ENCODE measurements around the gene DLL1.

DNA sequence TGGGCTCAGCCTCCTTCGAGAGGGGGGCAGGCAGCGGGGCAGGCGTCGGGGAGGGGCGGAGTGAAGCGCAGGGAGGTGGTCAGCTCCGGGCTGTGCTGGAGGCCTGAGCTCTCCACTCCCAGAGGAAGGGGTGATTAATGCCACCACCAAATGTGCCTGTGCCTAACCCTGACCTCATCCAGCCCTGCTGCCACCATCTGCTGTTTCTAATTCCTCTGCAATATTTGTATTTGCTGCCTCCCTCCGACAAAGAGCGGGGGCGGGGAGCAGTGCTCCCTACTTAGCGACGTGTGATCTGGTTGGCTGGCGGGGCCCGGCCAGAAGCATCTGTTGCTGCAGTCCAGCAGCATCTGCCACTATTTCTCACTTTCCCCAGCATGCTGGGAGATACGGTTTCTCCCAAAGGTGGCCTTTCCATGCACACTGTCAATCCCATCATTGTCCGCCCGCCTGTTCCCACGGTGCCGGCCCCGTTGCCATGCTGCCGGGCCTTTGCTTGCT lies 47.0 kb downstream of the DLL1 start:
- no peak for TF ChIP-seq EZH2 (IDR thresholded peaks at IDR 0.05; ENCODE audit: borderline replicate concordance, low read length)
- TF ChIP-seq, protein P1, sequence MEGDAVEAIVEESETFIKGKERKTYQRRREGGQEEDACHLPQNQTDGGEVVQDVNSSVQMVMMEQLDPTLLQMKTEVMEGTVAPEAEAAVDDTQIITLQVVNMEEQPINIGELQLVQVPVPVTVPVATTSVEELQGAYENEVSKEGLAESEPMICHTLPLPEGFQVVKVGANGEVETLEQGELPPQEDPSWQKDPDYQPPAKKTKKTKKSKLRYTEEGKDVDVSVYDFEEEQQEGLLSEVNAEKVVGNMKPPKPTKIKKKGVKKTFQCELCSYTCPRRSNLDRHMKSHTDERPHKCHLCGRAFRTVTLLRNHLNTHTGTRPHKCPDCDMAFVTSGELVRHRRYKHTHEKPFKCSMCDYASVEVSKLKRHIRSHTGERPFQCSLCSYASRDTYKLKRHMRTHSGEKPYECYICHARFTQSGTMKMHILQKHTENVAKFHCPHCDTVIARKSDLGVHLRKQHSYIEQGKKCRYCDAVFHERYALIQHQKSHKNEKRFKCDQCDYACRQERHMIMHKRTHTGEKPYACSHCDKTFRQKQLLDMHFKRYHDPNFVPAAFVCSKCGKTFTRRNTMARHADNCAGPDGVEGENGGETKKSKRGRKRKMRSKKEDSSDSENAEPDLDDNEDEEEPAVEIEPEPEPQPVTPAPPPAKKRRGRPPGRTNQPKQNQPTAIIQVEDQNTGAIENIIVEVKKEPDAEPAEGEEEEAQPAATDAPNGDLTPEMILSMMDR (IDR thresholded peaks at IDR 0.05; ENCODE audit: low read length) = no peak
